ENCODE data around the gene MSH5. TPM values are rescaled to one million over a fixed set of nuclear protein-coding genes. Genes with fewer than 3 reads are reported as not detected.
A peak's percentile ranks its signal among the peaks of the same experiment; 100 is the strongest.

MSH5 gene
- total and polyA plus RNA-seq, 9 of the 15 experiments (the other 6 are each of a cell fraction or from before 2014, with no cell fraction given): 12.5 to 104 (median 46.6) TPM

DNA sequence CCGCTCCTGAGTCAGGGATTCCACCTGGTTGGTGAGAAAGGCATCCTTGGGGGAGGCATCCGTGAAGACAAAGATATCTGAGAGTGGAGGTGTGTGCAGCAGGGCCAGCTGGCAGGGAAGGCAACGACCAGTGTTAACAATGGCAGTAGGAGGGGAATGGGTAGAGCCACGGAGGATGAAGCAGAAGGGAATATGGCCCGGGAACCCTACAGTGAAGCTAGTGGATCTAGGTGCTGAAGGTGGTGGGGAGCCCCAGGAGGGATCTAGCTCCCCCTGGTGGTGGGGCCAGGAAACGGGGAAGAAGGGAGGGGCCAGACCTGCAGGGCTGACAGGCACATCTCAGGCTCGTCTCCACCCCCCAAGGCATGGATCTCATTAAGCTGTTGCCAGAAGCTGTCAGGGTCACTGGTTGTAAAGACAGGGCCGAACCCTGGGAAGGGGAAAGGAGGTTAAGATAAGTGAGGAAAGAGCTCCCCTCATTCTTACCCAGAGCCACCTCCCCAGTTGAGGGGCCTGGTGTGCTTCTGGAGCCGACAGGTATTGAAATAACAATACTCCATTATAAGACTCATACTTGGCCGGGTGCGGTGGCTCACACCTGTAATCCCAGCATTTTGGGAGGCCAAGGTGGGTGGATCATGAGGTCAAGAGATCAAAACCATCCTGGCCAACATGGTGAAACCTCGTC lies 30.0 kb downstream of the MSH5 start (continued):
- no peak for TF ChIP-seq TRIM24 (IDR thresholded peaks at IDR 0.05)
- peak; percentile 70; the same call in 1 of the 2 replicates for TF ChIP-seq SMARCE1 (IDR thresholded peaks at IDR 0.05)
- no peak for TF ChIP-seq HOXB6 (CRISPR knock-in tag; IDR thresholded peaks at IDR 0.05; ENCODE audit: borderline replicate concordance)
- TF ChIP-seq SIN3B (IDR thresholded peaks at IDR 0.05; ENCODE audit: low read depth): no peak
- no peak for TF ChIP-seq HDAC6 (IDR thresholded peaks at IDR 0.05; ENCODE audit: low read depth, low read length)
- TF ChIP-seq HEY1 (CRISPR knock-in tag; IDR thresholded peaks at IDR 0.05; ENCODE audit: borderline replicate concordance): no peak
- TF ChIP-seq NKRF (IDR thresholded peaks at IDR 0.05; ENCODE audit: borderline replicate concordance): peak; percentile 61; the same call in 1 of the 2 replicates
- TF ChIP-seq MTA2 (IDR thresholded peaks at IDR 0.05; ENCODE audit: low read depth): peak; percentile 43; the same call in 1 of the 2 replicates
- TF ChIP-seq CTCFL (IDR thresholded peaks at IDR 0.05; ENCODE audit: borderline replicate concordance, insufficient read depth, low read depth, low read length, poor library complexity, severe bottlenecking): peak; percentile 96
- TF ChIP-seq ZBTB1 (CRISPR knock-in tag; IDR thresholded peaks at IDR 0.05; ENCODE audit: borderline replicate concordance, low read depth): 0 out of 2 replicates have a peak, but pooled peaks have one; percentile 0
- TF ChIP-seq SREBF1 (IDR thresholded peaks at IDR 0.05; ENCODE audit: borderline replicate concordance, low read depth, low read length): 0 out of 2 replicates have a peak, but pooled peaks have one; percentile 80
- no peak for TF ChIP-seq GTF2B (IDR thresholded peaks at IDR 0.05; ENCODE audit: extremely low read depth, insufficient read length)
- 0 out of 2 replicates have a peak, but pooled peaks have one; percentile 39 for TF ChIP-seq ZNF217 (CRISPR knock-in tag; IDR thresholded peaks at IDR 0.05)
